ENCODE data around the gene LPAR3.

The LPAR3 gene

DNA sequence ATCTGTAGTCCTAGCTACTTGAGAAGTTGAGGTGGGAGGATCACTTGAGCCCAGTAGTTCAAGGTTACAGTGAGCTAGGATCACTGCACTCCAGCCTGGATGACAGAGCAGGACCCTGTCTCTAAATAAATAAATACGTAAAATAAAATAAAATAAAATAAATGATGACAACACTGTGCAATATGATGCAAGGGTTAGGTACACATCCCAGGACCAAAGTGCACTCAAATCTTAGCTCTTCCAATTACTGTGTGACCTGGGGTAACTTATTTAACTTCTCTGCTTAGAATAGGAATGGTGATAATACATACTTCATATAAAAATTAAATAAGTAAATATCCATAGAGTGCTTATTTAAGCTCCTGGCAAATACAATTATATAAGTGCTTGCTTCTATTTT lies 53.5 kb downstream of the LPAR3 start:
- no peaks in the 10 kb centered on the region for H3K36me3 ChIP-seq (ENCODE audit: insufficient read depth, low read length)

GRCh38 chr1:84836145-84836544 lies 56.9 kb downstream of the LPAR3 start:
- H3K4me3 ChIP-seq (ENCODE audit: low read length), result no peak overlapping the region

More for the DNA sequence above, 53.5 kb downstream of the LPAR3 start:
- H3K4me3 ChIP-seq (ENCODE audit: low read length), result no peak overlapping the region
- H3K27me3 ChIP-seq (ENCODE audit: control insufficient read depth, insufficient read depth, low read length), result peaks cover 5% of the 10 kb centered on the region
- no peaks in the 10 kb centered on the region for H3K9me3 ChIP-seq (replicated peaks; ENCODE audit: low read length)
- H3K4me1 ChIP-seq (ENCODE audit: control insufficient read depth, insufficient read depth, low read length), result peaks cover 17% of the 10 kb centered on the region
- H3K4me2 ChIP-seq (ENCODE audit: low read length), result no peak overlapping the region
- H3K9ac ChIP-seq (ENCODE audit: low read depth, low read length), result no peak overlapping the region

GRCh38 chr1:84835169-84835568 lies 57.8 kb downstream of the LPAR3 start:
- Histone ChIP-seq H3K36me3 (ENCODE audit: insufficient read depth, low read length) (no peaks in the 10 kb centered on the region), H3K4me2 (ENCODE audit: low read length) (no peak overlapping the region), H3K9ac (ENCODE audit: low read depth, low read length) (no peak overlapping the region), H3K27me3 (ENCODE audit: control insufficient read depth, insufficient read depth, low read length) (no peaks in the 10 kb centered on the region), H3K4me3 (ENCODE audit: low read length) (no peak overlapping the region), H3K9me3 (replicated peaks; ENCODE audit: low read length) (no peaks in the 10 kb centered on the region), H3K4me1 (ENCODE audit: control insufficient read depth, insufficient read depth, low read length) (peaks cover 23% of the 10 kb centered on the region)

More at GRCh38 chr1:84836145-84836544, 56.9 kb downstream of the LPAR3 start:
- Histone ChIP-seq H3K9me3 (replicated peaks; ENCODE audit: low read length) (no peaks in the 10 kb centered on the region), H3K4me2 (ENCODE audit: low read length) (no peak overlapping the region), H3K36me3 (ENCODE audit: insufficient read depth, low read length) (no peaks in the 10 kb centered on the region), H3K4me1 (ENCODE audit: control insufficient read depth, insufficient read depth, low read length) (peaks cover 28% of the 10 kb centered on the region), H3K9ac (ENCODE audit: low read depth, low read length) (no peak overlapping the region), H3K27me3 (ENCODE audit: control insufficient read depth, insufficient read depth, low read length) (no peaks in the 10 kb centered on the region)

DNA sequence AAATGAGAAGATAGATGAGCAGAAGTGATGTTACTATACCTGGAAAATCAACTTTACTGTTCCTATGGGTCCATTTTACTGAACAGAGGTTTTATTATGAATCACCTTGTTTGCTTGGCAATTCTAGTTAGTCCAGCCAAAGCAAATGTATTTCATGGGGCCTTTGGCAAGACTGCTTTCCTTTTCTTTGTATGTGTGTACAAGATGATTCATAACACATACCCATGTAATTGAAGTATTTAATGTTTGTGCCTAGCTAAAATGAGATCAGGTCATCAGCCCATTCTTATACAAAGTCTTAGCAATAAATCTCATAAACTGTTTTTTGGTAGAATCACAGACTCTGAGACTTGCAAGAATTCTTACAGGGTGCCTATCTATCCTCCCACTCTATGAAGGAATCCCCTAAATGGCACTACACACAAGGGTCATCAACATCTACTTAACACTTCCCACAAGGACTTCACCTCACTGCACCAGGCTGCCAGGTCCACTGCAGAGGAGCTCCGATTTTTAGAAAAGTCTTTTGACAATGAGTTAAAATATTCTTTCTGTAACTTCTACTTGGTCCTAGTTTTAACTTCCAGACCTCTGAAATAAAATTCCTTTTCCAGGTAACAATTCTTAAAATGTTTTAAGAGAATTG lies 58.5 kb downstream of the LPAR3 start:
- Histone ChIP-seq H3K9ac (ENCODE audit: low read depth, low read length) (no peak overlapping the region), H3K4me2 (ENCODE audit: low read length) (no peak overlapping the region), H3K4me1 (ENCODE audit: control insufficient read depth, insufficient read depth, low read length) (peaks cover 20% of the 10 kb centered on the region), H3K9me3 (replicated peaks; ENCODE audit: low read length) (no peaks in the 10 kb centered on the region), H3K4me3 (ENCODE audit: low read length) (no peak overlapping the region), H3K36me3 (ENCODE audit: insufficient read depth, low read length) (no peaks in the 10 kb centered on the region), H3K27me3 (ENCODE audit: control insufficient read depth, insufficient read depth, low read length) (no peaks in the 10 kb centered on the region)

DNA sequence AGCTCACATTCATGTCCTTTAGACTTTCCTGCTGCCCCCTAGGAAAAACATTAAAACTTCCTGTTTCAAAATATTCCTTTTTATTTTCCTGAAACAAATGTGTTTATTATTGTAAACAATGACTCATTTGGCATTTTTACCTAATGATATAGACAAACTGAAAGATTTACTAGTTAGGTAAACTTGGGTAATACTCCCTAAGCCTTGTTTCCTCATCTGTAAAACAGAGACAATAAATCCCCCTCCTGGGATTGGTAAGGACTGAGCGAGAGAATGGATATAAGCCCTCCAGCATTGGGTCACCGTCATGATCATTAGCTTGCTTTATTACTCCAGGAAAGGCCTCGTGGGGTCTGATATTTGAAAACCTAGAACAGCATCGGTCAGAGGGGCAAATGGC lies 59.8 kb downstream of the LPAR3 start:
- Histone ChIP-seq H3K9me3 (replicated peaks; ENCODE audit: low read length) (no peaks in the 10 kb centered on the region), H3K9ac (ENCODE audit: low read depth, low read length) (no peak overlapping the region), H3K4me2 (ENCODE audit: low read length) (no peak overlapping the region), H3K4me1 (ENCODE audit: control insufficient read depth, insufficient read depth, low read length) (peaks cover 20% of the 10 kb centered on the region), H3K4me3 (ENCODE audit: low read length) (no peak overlapping the region), H3K27me3 (ENCODE audit: control insufficient read depth, insufficient read depth, low read length) (no peaks in the 10 kb centered on the region), H3K36me3 (ENCODE audit: insufficient read depth, low read length) (no peaks in the 10 kb centered on the region)

DNA sequence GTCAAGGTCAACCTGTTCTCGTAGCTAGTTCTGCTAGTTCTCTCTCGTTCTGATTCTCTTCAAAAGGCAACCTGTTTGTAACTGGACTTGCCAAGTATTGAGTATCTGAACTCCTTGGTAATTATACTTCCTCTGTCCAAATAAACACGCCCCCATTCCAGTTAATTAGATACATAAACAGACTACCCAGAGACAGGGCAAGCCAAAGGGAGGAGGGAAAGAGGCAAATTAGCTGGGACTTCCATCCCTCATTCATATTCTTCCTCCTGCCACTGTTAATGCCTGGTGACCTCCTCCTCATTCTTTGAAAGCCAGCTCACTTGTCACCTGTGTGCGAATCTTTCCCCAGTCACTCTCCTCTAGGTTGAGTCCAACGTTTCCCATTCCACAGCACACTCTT lies 62.9 kb downstream of the LPAR3 start:
- no peak overlapping the region for H3K4me3 ChIP-seq (ENCODE audit: low read length)
- H3K27me3 ChIP-seq (ENCODE audit: control insufficient read depth, insufficient read depth, low read length), result no peaks in the 10 kb centered on the region
- no peaks in the 10 kb centered on the region for H3K9me3 ChIP-seq (replicated peaks; ENCODE audit: low read length)
- no peaks in the 10 kb centered on the region for H3K36me3 ChIP-seq (ENCODE audit: insufficient read depth, low read length)
- H3K4me2 ChIP-seq (ENCODE audit: low read length), result no peak overlapping the region
- H3K9ac ChIP-seq (ENCODE audit: low read depth, low read length), result no peak overlapping the region
- peaks cover 17% of the 10 kb centered on the region for H3K4me1 ChIP-seq (ENCODE audit: control insufficient read depth, insufficient read depth, low read length)

- H3K9ac ChIP-seq (ENCODE audit: low read depth, low read length), result no peak overlapping the region
- H3K9me3 ChIP-seq (replicated peaks; ENCODE audit: low read length), result no peaks in the 10 kb centered on the region
- H3K4me2 ChIP-seq (ENCODE audit: low read length), result no peak overlapping the region
- no peaks in the 10 kb centered on the region for H3K36me3 ChIP-seq (ENCODE audit: insufficient read depth, low read length)
- H3K27me3 ChIP-seq (ENCODE audit: control insufficient read depth, insufficient read depth, low read length), result no peaks in the 10 kb centered on the region
- H3K4me1 ChIP-seq (ENCODE audit: control insufficient read depth, insufficient read depth, low read length), result no peaks in the 10 kb centered on the region
- no peak overlapping the region for H3K4me3 ChIP-seq (ENCODE audit: low read length)
These were observed 65.0 kb downstream of the LPAR3 start for GRCh38 chr1:84827976-84828375.

DNA sequence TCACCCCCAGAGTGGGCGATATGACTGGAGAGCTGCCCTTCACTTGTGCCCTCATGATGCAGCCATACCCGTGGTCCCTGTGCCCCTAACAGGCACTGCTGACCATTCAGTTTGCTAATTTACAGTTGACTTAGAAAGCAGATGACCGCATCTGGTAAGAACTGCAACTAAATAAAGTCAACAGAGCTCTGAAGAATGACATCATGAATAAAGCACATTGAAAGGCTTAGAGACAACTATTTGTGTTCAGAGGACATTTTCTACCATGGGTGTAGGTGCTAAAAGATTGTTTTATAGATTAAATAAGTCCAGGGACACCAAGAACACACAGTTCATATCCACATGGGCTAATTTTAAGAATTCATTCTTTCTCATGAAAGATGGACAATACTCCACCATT lies 65.5 kb downstream of the LPAR3 start:
- H3K9me3 ChIP-seq (replicated peaks; ENCODE audit: low read length), result no peaks in the 10 kb centered on the region
- no peaks in the 10 kb centered on the region for H3K27me3 ChIP-seq (ENCODE audit: control insufficient read depth, insufficient read depth, low read length)
- H3K9ac ChIP-seq (ENCODE audit: low read depth, low read length), result no peak overlapping the region
- H3K4me2 ChIP-seq (ENCODE audit: low read length), result no peak overlapping the region
- H3K36me3 ChIP-seq (ENCODE audit: insufficient read depth, low read length), result no peaks in the 10 kb centered on the region
- no peaks in the 10 kb centered on the region for H3K4me1 ChIP-seq (ENCODE audit: control insufficient read depth, insufficient read depth, low read length)
- H3K4me3 ChIP-seq (ENCODE audit: low read length), result no peak overlapping the region

DNA sequence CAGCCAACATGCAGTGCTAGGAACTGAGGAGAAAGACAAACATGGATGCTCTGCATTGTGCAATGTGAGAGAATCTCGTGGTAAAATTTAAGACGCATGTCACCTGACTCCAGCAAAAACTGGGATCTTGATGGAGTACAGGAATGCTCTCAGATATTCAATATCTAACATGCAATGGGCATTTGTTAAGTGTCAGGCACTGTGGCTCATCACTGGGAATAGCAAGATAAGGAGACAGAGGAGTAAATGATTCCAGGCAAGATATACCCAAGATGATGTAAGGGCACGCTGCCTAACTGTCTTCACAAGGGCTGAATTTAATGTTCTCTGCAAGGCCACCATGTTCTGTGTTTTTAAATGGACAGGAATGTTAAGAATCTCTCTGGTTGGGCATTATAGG lies 67.8 kb downstream of the LPAR3 start:
- Histone ChIP-seq H3K27me3 (ENCODE audit: control insufficient read depth, insufficient read depth, low read length) (peaks cover 7% of the 10 kb centered on the region), H3K9me3 (replicated peaks; ENCODE audit: low read length) (no peaks in the 10 kb centered on the region), H3K9ac (ENCODE audit: low read depth, low read length) (no peak overlapping the region), H3K4me1 (ENCODE audit: control insufficient read depth, insufficient read depth, low read length) (no peaks in the 10 kb centered on the region), H3K4me3 (ENCODE audit: low read length) (no peak overlapping the region), H3K36me3 (ENCODE audit: insufficient read depth, low read length) (no peaks in the 10 kb centered on the region), H3K4me2 (ENCODE audit: low read length) (no peak overlapping the region)

DNA sequence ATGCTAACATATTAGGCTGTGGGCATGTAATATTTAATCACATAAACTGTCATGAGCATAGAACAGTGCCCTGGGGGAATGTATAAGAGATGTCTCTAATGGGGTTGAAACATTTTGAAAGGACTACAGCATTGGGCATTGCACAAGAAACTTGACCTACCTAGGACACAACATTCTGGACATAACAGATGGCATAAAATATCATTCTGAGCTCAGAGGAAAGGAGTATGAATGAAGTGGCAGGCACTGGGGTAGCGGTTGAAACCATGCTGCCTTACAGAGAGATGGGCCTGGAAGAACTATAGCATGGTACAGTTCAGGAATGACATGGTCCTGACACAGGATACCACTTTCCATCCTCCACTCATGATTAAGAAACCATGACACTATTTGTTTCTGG lies 69.0 kb downstream of the LPAR3 start:
- H3K4me1 ChIP-seq (ENCODE audit: control insufficient read depth, insufficient read depth, low read length), result no peaks in the 10 kb centered on the region
- H3K9me3 ChIP-seq (replicated peaks; ENCODE audit: low read length), result no peaks in the 10 kb centered on the region
- no peaks in the 10 kb centered on the region for H3K36me3 ChIP-seq (ENCODE audit: insufficient read depth, low read length)
- H3K27me3 ChIP-seq (ENCODE audit: control insufficient read depth, insufficient read depth, low read length), result peaks cover 16% of the 10 kb centered on the region
- no peak overlapping the region for H3K9ac ChIP-seq (ENCODE audit: low read depth, low read length)
- no peak overlapping the region for H3K4me3 ChIP-seq (ENCODE audit: low read length)
- no peak overlapping the region for H3K4me2 ChIP-seq (ENCODE audit: low read length)

GRCh38 chr1:84823511-84823910 lies 69.5 kb downstream of the LPAR3 start:
- no peaks in the 10 kb centered on the region for H3K9me3 ChIP-seq (replicated peaks; ENCODE audit: low read length)
- H3K4me2 ChIP-seq (ENCODE audit: low read length), result no peak overlapping the region
- H3K4me1 ChIP-seq (ENCODE audit: control insufficient read depth, insufficient read depth, low read length), result no peaks in the 10 kb centered on the region
- H3K36me3 ChIP-seq (ENCODE audit: insufficient read depth, low read length), result no peaks in the 10 kb centered on the region
- no peak overlapping the region for H3K9ac ChIP-seq (ENCODE audit: low read depth, low read length)
- H3K27me3 ChIP-seq (ENCODE audit: control insufficient read depth, insufficient read depth, low read length), result peaks cover 16% of the 10 kb centered on the region
- no peak overlapping the region for H3K4me3 ChIP-seq (ENCODE audit: low read length)

DNA sequence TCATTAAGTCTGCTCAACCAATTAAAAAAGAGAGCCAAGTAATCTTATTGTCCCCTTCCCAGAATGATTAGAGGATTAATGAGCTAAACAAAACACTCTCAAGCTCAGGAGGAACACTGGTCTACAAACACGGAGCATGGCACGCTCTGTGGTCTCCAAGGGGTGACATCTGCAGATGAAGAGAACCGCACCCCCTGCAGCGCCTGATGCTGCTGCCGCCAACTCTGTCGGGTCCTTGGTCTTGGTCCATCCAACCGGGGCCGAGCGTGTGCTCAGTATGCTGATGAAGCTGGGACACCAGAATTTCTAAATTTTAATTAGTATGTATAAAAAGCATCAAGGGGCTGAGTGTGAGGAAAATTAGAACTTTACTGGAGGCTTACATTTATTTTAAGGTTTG lies 82.7 kb downstream of the LPAR3 start:
- no peak overlapping the region for H3K4me3 ChIP-seq (ENCODE audit: low read length)
- H3K27me3 ChIP-seq (ENCODE audit: control insufficient read depth, insufficient read depth, low read length), result peaks cover 61% of the 10 kb centered on the region
- H3K36me3 ChIP-seq (ENCODE audit: insufficient read depth, low read length), result no peaks in the 10 kb centered on the region
- H3K4me2 ChIP-seq (ENCODE audit: low read length), result no peak overlapping the region
- no peak overlapping the region for H3K9ac ChIP-seq (ENCODE audit: low read depth, low read length)
- no peaks in the 10 kb centered on the region for H3K9me3 ChIP-seq (replicated peaks; ENCODE audit: low read length)
- H3K4me1 ChIP-seq (ENCODE audit: control insufficient read depth, insufficient read depth, low read length), result no peaks in the 10 kb centered on the region

Measured in skeletal muscle satellite cell (primary cell).